GM21367 (cell line): ENCODE measurements around the gene S100A6.

Source experiments
- ATAC-seq: cut with Tn5 transposase; IDR thresholded peaks from one replicate; pipeline ENCODE4 v1.9.1; 2021; ENCODE audit not compliant: unreplicated experiment

The S100A6 gene

GRCh38 chr1:153545067-153546055 is 9.6 kb upstream of the S100A6 start, which contains the start of gene S100A4:
S100A4 (minus strand) TSS chr1:153545806; CDS start chr1:153544794, 1,012 bp downstream.
- no peak for ATAC-seq

- no peak for ATAC-seq
Measured at GRCh38 chr1:153544453-153545066, 8.8 kb upstream of the S100A6 start.

GRCh38 chr1:153543736-153544135 is 7.9 kb upstream of the S100A6 start:
- ATAC-seq = no peak

GRCh38 chr1:153542956-153543711 is 7.3 kb upstream of the S100A6 start:
- no peak for ATAC-seq

GRCh38 chr1:153541641-153542590 is 6.1 kb upstream of the S100A6 start:
- ATAC-seq = no peak

GRCh38 chr1:153540394-153541361 is 4.9 kb upstream of the S100A6 start, which contains the start of gene S100A5:
S100A5 (minus strand) TSS chr1:153540934; CDS start chr1:153540191, 743 bp downstream.
- no peak for ATAC-seq

GRCh38 chr1:153539395-153540093 is 3.8 kb upstream of the S100A6 start:
- no peak for ATAC-seq

GRCh38 chr1:153538315-153538821 is 2.6 kb upstream of the S100A6 start:
- ATAC-seq = no peak

GRCh38 chr1:153537376-153537730 is 1.6 kb upstream of the S100A6 start:
- ATAC-seq = no peak

GRCh38 chr1:153536671-153537375 is 1.0 kb upstream of the S100A6 start:
- ATAC-seq = no peak

- ATAC-seq = no peak
Measured at GRCh38 chr1:153536012-153536670, 350 bp upstream of the S100A6 start.

GRCh38 chr1:153534925-153535241 is 908 bp downstream of the S100A6 start:
- ATAC-seq = no peak

- ATAC-seq = no peak
Measured at GRCh38 chr1:153534226-153534924, 1.4 kb downstream of the S100A6 start.

- ATAC-seq = no peak
Measured at GRCh38 chr1:153533689-153534201, 2.0 kb downstream of the S100A6 start.

GRCh38 chr1:153532769-153533599 is 2.8 kb downstream of the S100A6 start:
- ATAC-seq = no peak

GRCh38 chr1:153532181-153532580 is 3.6 kb downstream of the S100A6 start:
- no peak for ATAC-seq
